Stomach (tissue), 4 donors: Measurements from ENCODE around the gene USP36.

Experiments
- POLR2A ChIP-seq, 4 donors: fragments of 450-650 bp; IDR thresholded peaks; one replicate each; pipeline ENCODE4 v1.6.1; 2016; ENCODE audit warnings: antibody characterized with exemption in 4 of 4, control low read depth in 2 of 4, mild to moderate bottlenecking in 1 of 4, moderate library complexity in 1 of 4
- POLR2AphosphoS5 ChIP-seq, 3 donors: sonication (generic); formaldehyde crosslinking; IDR thresholded peaks; one replicate each; pipeline ENCODE4 v1.6.1; 2016; ENCODE audit warnings: antibody characterized with exemption in 3 of 3
- TF ChIP-seq, protein P1 (sequence below), 7 experiments: fragments of 450-650 bp in 4 of 7; fragments of 200-600 bp in 3 of 7; sonication (generic) in 3 of 7; IDR thresholded peaks; one replicate each; pipeline ENCODE4 v1.5.1; 2016 to 2019; ENCODE audit warnings: antibody characterized with exemption in 7 of 7, control low read depth in 2 of 7, mild to moderate bottlenecking in 1 of 7

DNA sequence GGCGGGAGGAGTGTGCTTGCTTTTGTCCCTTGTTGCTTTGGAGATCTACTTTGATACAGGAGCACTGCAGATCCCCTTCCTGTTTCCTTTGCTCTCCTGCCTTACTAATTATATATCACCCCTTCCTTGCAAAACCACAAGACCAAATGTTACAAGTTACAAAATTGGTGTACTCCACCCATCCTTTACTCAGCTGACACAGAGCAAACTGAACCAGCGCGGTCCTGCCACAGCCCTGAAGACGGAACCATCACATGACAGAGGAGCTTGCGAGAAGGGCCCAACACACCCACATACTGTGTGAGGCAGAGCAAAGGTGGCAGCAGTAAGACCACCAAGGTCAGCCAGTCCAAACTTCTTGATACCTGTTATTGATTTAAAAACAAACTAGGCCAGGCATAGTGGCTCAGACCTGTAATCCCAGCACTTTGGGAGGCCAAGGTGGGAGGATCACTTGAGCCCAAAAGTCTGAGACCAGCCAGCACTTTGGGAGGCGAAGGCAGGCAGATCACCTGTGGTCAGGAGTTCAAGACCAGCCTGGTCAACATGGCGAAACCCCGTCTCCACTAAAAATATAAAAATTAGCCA, 91.8 kb downstream of the USP36 start:
- TF ChIP-seq, protein P1, sequence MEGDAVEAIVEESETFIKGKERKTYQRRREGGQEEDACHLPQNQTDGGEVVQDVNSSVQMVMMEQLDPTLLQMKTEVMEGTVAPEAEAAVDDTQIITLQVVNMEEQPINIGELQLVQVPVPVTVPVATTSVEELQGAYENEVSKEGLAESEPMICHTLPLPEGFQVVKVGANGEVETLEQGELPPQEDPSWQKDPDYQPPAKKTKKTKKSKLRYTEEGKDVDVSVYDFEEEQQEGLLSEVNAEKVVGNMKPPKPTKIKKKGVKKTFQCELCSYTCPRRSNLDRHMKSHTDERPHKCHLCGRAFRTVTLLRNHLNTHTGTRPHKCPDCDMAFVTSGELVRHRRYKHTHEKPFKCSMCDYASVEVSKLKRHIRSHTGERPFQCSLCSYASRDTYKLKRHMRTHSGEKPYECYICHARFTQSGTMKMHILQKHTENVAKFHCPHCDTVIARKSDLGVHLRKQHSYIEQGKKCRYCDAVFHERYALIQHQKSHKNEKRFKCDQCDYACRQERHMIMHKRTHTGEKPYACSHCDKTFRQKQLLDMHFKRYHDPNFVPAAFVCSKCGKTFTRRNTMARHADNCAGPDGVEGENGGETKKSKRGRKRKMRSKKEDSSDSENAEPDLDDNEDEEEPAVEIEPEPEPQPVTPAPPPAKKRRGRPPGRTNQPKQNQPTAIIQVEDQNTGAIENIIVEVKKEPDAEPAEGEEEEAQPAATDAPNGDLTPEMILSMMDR (IDR thresholded peaks at IDR 0.05) = no peak
- TF ChIP-seq POLR2A (IDR thresholded peaks at IDR 0.05) (no peak), POLR2AphosphoS5 (IDR thresholded peaks at IDR 0.05) (peak in 2 of 3 donors; percentile 55 to 59)
